VCaP (cell line): ENCODE data around the gene LRRC45.

Source experiments
- H3K27ac ChIP-seq: fragments of 450-650 bp; 2 replicates; pipeline ENCODE4 v1.5.1; 2017
- TF ChIP-seq, protein P1 (sequence below): fragments of 450-650 bp; conservative IDR thresholded peaks from 2 replicates; pipeline ENCODE4 v1.5.1; 2017; ENCODE audit warnings: mild to moderate bottlenecking, moderate library complexity

Gene LRRC45

DNA sequence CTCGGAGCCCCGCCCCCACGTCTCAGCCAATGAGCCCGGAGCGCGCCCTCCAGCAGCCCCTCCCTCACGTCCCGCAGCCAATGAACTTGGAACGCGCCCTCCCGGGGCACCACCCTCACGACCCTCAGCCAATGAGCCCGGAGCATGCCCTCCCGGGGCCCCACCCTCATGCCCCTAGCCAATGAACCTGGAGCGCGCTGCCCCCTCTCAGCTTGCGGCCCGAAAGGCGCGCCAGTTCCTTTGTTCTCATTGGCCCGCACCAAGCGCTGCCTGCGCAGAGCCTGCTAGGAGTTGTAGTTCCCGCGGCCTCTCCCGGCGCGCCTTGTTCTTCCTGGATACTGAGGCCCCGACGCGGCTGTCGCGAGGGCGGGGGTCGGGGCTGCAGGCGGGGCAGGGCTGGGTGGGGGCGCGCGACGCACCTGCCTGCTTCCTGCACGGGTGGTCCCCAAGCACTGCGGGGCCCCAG, at the start of gene LRRC45:
Gene LRRC45, plus strand, starts transcription at position 325 of the 466 bp plus-strand sequence. CDS start 339 bp downstream, outside the sequence.
- H3K27ac ChIP-seq, result peak within 1 kb of the TSS; percentile 91
- TF ChIP-seq, protein P1, sequence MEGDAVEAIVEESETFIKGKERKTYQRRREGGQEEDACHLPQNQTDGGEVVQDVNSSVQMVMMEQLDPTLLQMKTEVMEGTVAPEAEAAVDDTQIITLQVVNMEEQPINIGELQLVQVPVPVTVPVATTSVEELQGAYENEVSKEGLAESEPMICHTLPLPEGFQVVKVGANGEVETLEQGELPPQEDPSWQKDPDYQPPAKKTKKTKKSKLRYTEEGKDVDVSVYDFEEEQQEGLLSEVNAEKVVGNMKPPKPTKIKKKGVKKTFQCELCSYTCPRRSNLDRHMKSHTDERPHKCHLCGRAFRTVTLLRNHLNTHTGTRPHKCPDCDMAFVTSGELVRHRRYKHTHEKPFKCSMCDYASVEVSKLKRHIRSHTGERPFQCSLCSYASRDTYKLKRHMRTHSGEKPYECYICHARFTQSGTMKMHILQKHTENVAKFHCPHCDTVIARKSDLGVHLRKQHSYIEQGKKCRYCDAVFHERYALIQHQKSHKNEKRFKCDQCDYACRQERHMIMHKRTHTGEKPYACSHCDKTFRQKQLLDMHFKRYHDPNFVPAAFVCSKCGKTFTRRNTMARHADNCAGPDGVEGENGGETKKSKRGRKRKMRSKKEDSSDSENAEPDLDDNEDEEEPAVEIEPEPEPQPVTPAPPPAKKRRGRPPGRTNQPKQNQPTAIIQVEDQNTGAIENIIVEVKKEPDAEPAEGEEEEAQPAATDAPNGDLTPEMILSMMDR, result no peak

- no peak overlapping the region for H3K27ac ChIP-seq
- TF ChIP-seq, protein P1, result no peak
Measured at GRCh38 chr17:81973432-81973831, 49.7 kb upstream of the LRRC45 start.

- peak overlapping the region; percentile 91 for H3K27ac ChIP-seq
- TF ChIP-seq, protein P1, result no peak
Measured at GRCh38 chr17:81976332-81977210, 46.5 kb upstream of the LRRC45 start.

DNA sequence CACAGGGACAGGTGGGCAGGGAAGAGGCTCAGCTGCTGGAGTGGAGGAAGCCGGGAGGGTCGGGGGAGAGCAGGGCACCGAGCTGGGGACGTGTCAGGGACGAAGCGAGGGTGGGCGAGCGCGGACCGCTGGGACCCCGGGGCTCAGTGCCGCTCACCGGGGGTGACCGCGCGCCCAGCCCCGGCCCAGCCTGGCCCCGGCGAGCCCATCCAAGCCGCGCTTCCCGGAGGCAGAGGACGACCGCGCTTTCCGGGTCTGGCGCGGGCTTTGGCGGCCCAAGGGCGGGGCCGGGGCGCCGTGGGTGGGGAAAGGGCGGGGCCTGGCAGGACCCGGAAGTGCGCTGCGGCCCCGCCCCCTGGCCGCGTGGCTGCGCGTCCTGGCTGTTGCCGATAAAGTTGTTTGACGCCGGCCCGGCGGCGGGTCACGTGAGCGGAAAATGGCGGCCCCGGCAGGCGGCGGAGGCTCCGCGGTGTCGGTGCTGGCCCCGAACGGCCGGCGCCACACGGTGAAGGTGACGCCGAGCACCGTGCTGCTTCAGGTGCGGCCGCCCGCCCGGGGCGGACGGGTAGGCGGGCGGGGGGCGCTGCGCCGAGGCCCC, 45.8 kb upstream of the LRRC45 start, which contains the start of gene ASPSCR1:
Gene ASPSCR1, plus strand, starts transcription at position 419 of the 598 bp plus-strand sequence. Its CDS starts 18 bp downstream, at position 437.
- TF ChIP-seq, protein P1, result no peak
- H3K27ac ChIP-seq, result peak within 1 kb of the TSS; percentile 91

DNA sequence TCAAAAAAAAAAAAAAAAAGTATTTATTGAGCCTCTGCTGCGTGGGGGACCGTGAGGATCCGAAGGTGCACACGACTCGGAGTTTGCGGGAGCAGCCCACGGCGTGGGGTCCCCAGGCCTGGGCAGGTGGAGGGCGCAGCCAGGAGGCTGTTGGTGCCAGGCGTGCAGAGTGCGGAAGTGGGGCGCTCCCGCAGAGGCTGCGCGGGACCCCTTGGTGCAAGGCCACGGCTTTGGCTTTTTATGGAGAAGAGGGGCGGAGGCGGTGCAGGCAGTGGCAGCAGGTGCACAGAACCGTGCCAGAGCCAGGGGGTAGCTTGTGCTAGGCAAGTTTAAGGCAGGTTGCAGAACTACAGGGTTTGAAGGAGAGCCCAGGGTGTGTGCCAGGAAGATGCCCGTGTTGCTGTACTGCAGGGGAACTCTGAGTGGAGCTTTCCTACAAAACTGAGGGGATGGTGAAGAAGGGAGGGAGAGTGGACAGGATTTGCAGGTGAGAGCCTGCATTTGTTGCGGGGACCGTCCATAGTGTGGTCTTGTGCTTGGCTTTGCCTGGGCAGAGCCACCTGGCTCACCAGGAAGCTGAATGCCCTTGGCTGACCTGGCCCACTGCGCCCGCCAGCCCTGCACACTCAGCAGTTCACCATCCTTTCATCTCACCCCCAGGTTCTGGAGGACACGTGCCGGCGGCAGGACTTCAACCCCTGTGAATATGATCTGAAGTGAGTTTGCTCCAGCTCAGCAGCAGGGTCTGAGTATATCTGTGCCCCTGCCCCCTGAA, 44.4 kb upstream of the LRRC45 start:
- TF ChIP-seq, protein P1, result no peak
- peak overlapping the region; percentile 91 for H3K27ac ChIP-seq

DNA sequence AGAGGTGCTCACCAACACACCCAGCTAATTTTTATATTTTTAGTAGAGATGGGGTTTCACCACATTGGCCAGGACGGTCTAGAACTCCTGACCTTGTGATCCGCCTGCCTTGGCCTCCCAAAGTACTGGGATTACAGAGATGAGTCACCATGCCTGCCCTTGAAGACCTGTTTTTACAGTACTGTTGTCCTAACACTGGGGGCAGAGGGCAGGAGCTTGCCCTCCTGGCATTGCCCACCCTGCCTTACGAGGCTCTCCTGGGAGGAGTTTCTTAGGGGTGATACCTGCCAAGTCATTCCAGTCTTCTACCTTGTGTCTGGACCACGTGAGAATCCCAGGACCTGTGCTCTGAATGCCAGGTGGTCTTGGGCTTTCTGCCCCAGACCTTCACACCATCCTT, 43.0 kb upstream of the LRRC45 start:
- TF ChIP-seq, protein P1, result no peak
- H3K27ac ChIP-seq, result no peak overlapping the region
